PFSK-1 (cell line): ENCODE results near the gene DUSP6.

Experiments
- FOXP2 ChIP-seq: optimal IDR thresholded peaks from 2 replicates; pipeline ENCODE3; 2011; ENCODE audit warnings: borderline replicate concordance, control low read depth, inconsistent platforms; ENCODE audit not compliant: insufficient read depth; ENCODE audit errors: extremely low read length, extremely low read depth
- POLR2AphosphoS5 ChIP-seq: IDR thresholded peaks from 2 replicates; pipeline ENCODE4 v1.6.1; 2012; ENCODE audit warnings: low read depth, mild to moderate bottlenecking, control low read depth, low read length, moderate library complexity
- REST ChIP-seq, 2 experiments: IDR thresholded peaks; 2 replicates each; pipeline versions ENCODE4 v1.6.1 to v1.8.0; 2011 to 2012; ENCODE audit warnings: low read depth in 2 of 2, low read length in 2 of 2, control low read depth in 1 of 2, inconsistent platforms in 1 of 2, mild to moderate bottlenecking in 1 of 2, moderate library complexity in 1 of 2; ENCODE audit not compliant: insufficient read depth in 1 of 2
- SIN3A ChIP-seq: IDR thresholded peaks from 2 replicates; pipeline ENCODE4 v1.6.1; 2012; ENCODE audit warnings: mild to moderate bottlenecking, low read length, moderate library complexity, borderline replicate concordance; ENCODE audit not compliant: insufficient read depth
- TAF1 ChIP-seq: IDR thresholded peaks from 2 replicates; pipeline ENCODE4 v1.6.1; 2012; ENCODE audit warnings: low read length, control low read depth, borderline replicate concordance; ENCODE audit not compliant: insufficient read depth

Gene DUSP6

GRCh38 chr12:89339526-89339925, 12.8 kb downstream of the DUSP6 start:
- TF ChIP-seq TAF1, result no peak

GRCh38 chr12:89335452-89336244, 16.7 kb downstream of the DUSP6 start:
- TF ChIP-seq REST (IDR thresholded peaks at IDR 0.05; ENCODE audit: insufficient read depth in 1 of 2, low read depth in 2 of 2, low read length in 2 of 2), result no peak
- no peak for TF ChIP-seq POLR2AphosphoS5
- no peak for TF ChIP-seq TAF1
- TF ChIP-seq SIN3A, result no peak
- no peak for TF ChIP-seq FOXP2

- TF ChIP-seq SIN3A, result no peak
- TF ChIP-seq TAF1, result no peak
- no peak for TF ChIP-seq REST (IDR thresholded peaks at IDR 0.05; ENCODE audit: insufficient read depth in 1 of 2, low read depth in 2 of 2, low read length in 2 of 2)
- no peak for TF ChIP-seq POLR2AphosphoS5
- no peak for TF ChIP-seq FOXP2
These were observed 17.6 kb downstream of the DUSP6 start for GRCh38 chr12:89334548-89335169.

- no peak for TF ChIP-seq FOXP2
- no peak for TF ChIP-seq POLR2AphosphoS5
- no peak for TF ChIP-seq TAF1
- no peak for TF ChIP-seq REST (IDR thresholded peaks at IDR 0.05; ENCODE audit: insufficient read depth in 1 of 2, low read depth in 2 of 2, low read length in 2 of 2)
- TF ChIP-seq SIN3A, result no peak
These were observed 18.6 kb downstream of the DUSP6 start for GRCh38 chr12:89333564-89334252.

GRCh38 chr12:89328151-89329030, 23.9 kb downstream of the DUSP6 start:
- TF ChIP-seq POLR2AphosphoS5, result no peak
- no peak for TF ChIP-seq TAF1
- TF ChIP-seq FOXP2, result no peak
- TF ChIP-seq SIN3A, result no peak
